NCI-H510A treated with DMSO at 0.1 percent for 48 hours (cell line): ENCODE data around the gene COMT.

Experiments
- DNase-seq: peaks from one replicate; lab custom pipeline; 2025; lab: John Stamatoyannopoulos, UW

The COMT gene

GRCh38 chr22:19970031-19970478 is 28.5 kb downstream of the COMT start:
- DNase-seq, result no peak

- peak; percentile 28 for DNase-seq
These were observed 29.1 kb downstream of the COMT start for GRCh38 chr22:19970479-19971275.

- no peak for DNase-seq
These were observed 29.9 kb downstream of the COMT start for GRCh38 chr22:19971276-19972124.

- no peak for DNase-seq
These were observed 30.7 kb downstream of the COMT start for GRCh38 chr22:19972251-19972650.

GRCh38 chr22:19972652-19973550 is 31.3 kb downstream of the COMT start:
- DNase-seq, result no peak

GRCh38 chr22:19973551-19974267 is 32.1 kb downstream of the COMT start:
- no peak for DNase-seq

- peak; percentile 40 for DNase-seq
These were observed 32.8 kb downstream of the COMT start for GRCh38 chr22:19974268-19974861.

- DNase-seq, result no peak
These were observed 33.5 kb downstream of the COMT start for GRCh38 chr22:19974935-19975706.

- no peak for DNase-seq
These were observed 34.1 kb downstream of the COMT start for GRCh38 chr22:19975707-19976035.

GRCh38 chr22:19976671-19977070 is 35.1 kb downstream of the COMT start:
- no peak for DNase-seq

- DNase-seq, result no peak
These were observed 36.0 kb downstream of the COMT start for GRCh38 chr22:19977296-19978243.

- DNase-seq, result no peak
These were observed 37.2 kb downstream of the COMT start for GRCh38 chr22:19978748-19979147.

GRCh38 chr22:19979712-19980493 is 38.3 kb downstream of the COMT start:
- DNase-seq, result no peak

- no peak for DNase-seq
These were observed 39.2 kb downstream of the COMT start for GRCh38 chr22:19980766-19981165.

- no peak for DNase-seq
These were observed 39.8 kb downstream of the COMT start for GRCh38 chr22:19981171-19981960.

GRCh38 chr22:19981961-19982920 is 40.7 kb downstream of the COMT start:
- no peak for DNase-seq
